Fibroblast of villous mesenchyme (primary cell): ENCODE measurements around the gene ZNF814. TPM values are rescaled to one million over a fixed set of nuclear protein-coding genes. Genes with fewer than 3 reads are reported as not detected.
"Not testable (repeated sequence)": the region's sequence is repeated elsewhere in the genome, so short reads cannot be mapped to it uniquely, and the experiment has no call there.

ENCODE experiments used
- DNase-seq: peaks from one replicate; pipeline ENCODE4 v3.0.0-alpha.2; 2010; ENCODE audit warnings: low read depth
- H3K4me3 ChIP-seq: 2 replicates; pipeline ENCODE4 v1.5.1; 2011; ENCODE audit warnings: low read depth, mild to moderate bottlenecking, low read length
- CTCF ChIP-seq: IDR thresholded peaks from 2 replicates; pipeline ENCODE4 v1.5.1; 2012; ENCODE audit warnings: low read depth, mild to moderate bottlenecking, low read length; ENCODE audit not compliant: insufficient read depth
- total RNA-seq: library from RNA; depleted of rRNA; stranded (reverse); fragments of >200 nt; gene quantifications from 2 replicates; pipeline ENCODE4 v1.2.3, GENCODE V29; 2012

ZNF814 gene
- total RNA-seq, 1 donor, result 7.8 TPM

- DNase-seq, result no peak
- no peak overlapping the region for H3K4me3 ChIP-seq
- TF ChIP-seq CTCF, result no peak
These were observed 63.3 kb downstream of the ZNF814 start for GRCh38 chr19:57825511-57825910.

GRCh38 chr19:57823608-57824007 lies 65.2 kb downstream of the ZNF814 start:
- not testable (repeated sequence) for H3K4me3 ChIP-seq, DNase-seq

GRCh38 chr19:57823155-57823554 lies 65.7 kb downstream of the ZNF814 start:
- DNase-seq, H3K4me3 ChIP-seq: not testable (repeated sequence)

- not testable (repeated sequence) for H3K4me3 ChIP-seq, DNase-seq
These were observed 67.3 kb downstream of the ZNF814 start for GRCh38 chr19:57821501-57821900.

- not testable (repeated sequence) for DNase-seq, H3K4me3 ChIP-seq
These were observed 67.7 kb downstream of the ZNF814 start for GRCh38 chr19:57821095-57821494.

GRCh38 chr19:57820599-57820998 lies 68.2 kb downstream of the ZNF814 start:
- no peak for DNase-seq
- peak overlapping the region; percentile 80 for H3K4me3 ChIP-seq
- no peak for TF ChIP-seq CTCF

- H3K4me3 ChIP-seq, result peak overlapping the region; percentile 80
- no peak for TF ChIP-seq CTCF
- DNase-seq, result peak; percentile 95
These were observed 69.2 kb downstream of the ZNF814 start for GRCh38 chr19:57819475-57820148.

- TF ChIP-seq CTCF, result no peak
- no peak for DNase-seq
These were observed 70.5 kb downstream of the ZNF814 start for GRCh38 chr19:57818378-57818777.

GRCh38 chr19:57817976-57818375 lies 70.9 kb downstream of the ZNF814 start:
- TF ChIP-seq CTCF, result no peak
- H3K4me3 ChIP-seq, result no peak overlapping the region
- DNase-seq, result no peak

More at GRCh38 chr19:57818378-57818777, 70.5 kb downstream of the ZNF814 start:
- H3K4me3 ChIP-seq, result no peak overlapping the region
